Neural progenitor cell (in vitro differentiated cells): ENCODE measurements around the gene RAPGEF6.

Experiments used
- CTCF ChIP-seq: fragments of 200-600 bp; sonication (generic); IDR thresholded peaks from 2 replicates; pipeline ENCODE4 v1.5.1; 2017; ENCODE audit warnings: antibody characterized with exemption, mild to moderate bottlenecking
- EZH2 ChIP-seq: fragments of 200-600 bp; sonication (generic); IDR thresholded peaks from 2 replicates; pipeline ENCODE4 v1.6.1; 2017; ENCODE audit warnings: antibody characterized with exemption, mild to moderate bottlenecking, moderate library complexity
- EZH2phosphoT487 ChIP-seq: fragments of 200-600 bp; sonication (generic); IDR thresholded peaks from 2 replicates; pipeline ENCODE4 v1.6.1; 2017; ENCODE audit warnings: antibody characterized with exemption

- TF ChIP-seq EZH2phosphoT487, result no peak
- TF ChIP-seq CTCF, result no peak
- TF ChIP-seq EZH2, result no peak
Observed at GRCh38 chr5:131659841-131660240, 24.8 kb upstream of the RAPGEF6 start.
